Endothelial cell (in vitro differentiated cells): ENCODE data around the gene ZNF8. TPM values are rescaled to one million over a fixed set of nuclear protein-coding genes. Genes with fewer than 3 reads are reported as not detected.

Source experiments
- DNase-seq: peaks from one replicate; pipeline ENCODE4 v3.0.0; 2021; ENCODE audit warnings: low spot score
- H3K27ac Mint-ChIP-seq: one replicate; pipeline ENCODE4 v1.8.0; 2021; ENCODE audit warnings: mixed read lengths, inconsistent platforms; ENCODE audit not compliant: unreplicated experiment
- H3K27me3 Mint-ChIP-seq: one replicate; pipeline ENCODE4 v1.8.0; 2021; ENCODE audit warnings: mild to moderate bottlenecking, moderate library complexity, mixed read lengths, inconsistent platforms; ENCODE audit not compliant: unreplicated experiment
- H3K36me3 Mint-ChIP-seq: one replicate; pipeline ENCODE4 v1.8.0; 2021; ENCODE audit warnings: mild to moderate bottlenecking, low read depth, mixed read lengths, inconsistent platforms; ENCODE audit not compliant: unreplicated experiment
- H3K4me1 Mint-ChIP-seq: one replicate; pipeline ENCODE4 v1.8.0; 2021; ENCODE audit warnings: mild to moderate bottlenecking, mixed read lengths, inconsistent platforms; ENCODE audit not compliant: unreplicated experiment
- H3K4me3 Mint-ChIP-seq: one replicate; pipeline ENCODE4 v1.8.0; 2021; ENCODE audit warnings: mild to moderate bottlenecking, mixed read lengths, inconsistent platforms; ENCODE audit not compliant: unreplicated experiment
- H3K9me3 Mint-ChIP-seq: one replicate; pipeline ENCODE4 v1.8.0; 2021; ENCODE audit warnings: mixed read lengths, inconsistent platforms; ENCODE audit not compliant: unreplicated experiment
- total RNA-seq: library from RNA; stranded (reverse); fragmentation: NEBNext Ultra II Directional; extraction: Animal tissue kit (Norgen Biotek cat#: 25700); gene quantifications from one replicate; pipeline ENCODE4 v1.2.1, GENCODE V29; 2021; ENCODE audit not compliant: unreplicated experiment
- TF ChIP-seq, protein P1 (sequence below): fragments of 200-600 bp; sonication (generic); IDR thresholded peaks from one replicate; pipeline ENCODE4 v1.5.0; 2021; ENCODE audit warnings: antibody characterized with exemption; ENCODE audit not compliant: unreplicated experiment

ZNF8 gene
- total RNA-seq, 1 donor from 2014 or later: 11.2 TPM

DNA sequence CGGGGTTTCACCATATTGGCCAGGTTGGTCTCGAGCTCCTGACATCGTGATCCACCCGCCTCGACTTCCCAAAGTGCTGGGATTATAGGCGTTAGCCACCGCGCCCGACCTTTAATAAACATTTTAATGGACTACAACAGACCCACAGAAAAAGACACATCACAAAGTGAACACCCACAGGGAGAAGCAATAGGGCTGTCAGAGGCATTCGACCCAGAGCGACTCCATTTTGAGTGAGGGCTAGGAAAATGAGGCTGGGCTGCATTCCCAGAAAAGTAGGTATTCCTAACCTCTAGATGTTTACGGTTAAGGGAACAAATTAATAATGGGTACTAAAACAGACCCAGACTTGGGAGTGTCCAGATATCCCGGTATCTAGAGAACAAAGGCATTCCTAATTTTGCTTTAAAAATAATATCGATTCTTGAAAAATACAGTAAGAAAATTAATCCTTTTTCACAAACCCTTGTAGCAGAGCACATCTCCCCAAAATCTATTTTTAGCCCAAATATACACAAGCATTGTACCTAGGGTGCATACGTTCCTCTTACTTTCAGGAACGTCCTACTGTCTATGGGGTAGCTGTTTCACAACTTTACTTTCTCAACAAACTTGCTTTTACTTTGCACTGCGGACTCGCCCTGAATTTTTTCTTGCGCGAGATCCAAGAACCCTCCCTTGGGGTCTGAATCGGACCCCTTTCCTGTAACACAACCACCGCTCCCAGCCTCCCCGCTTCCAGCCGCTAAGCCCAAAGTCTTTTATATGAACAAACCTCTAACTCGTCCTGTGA is 811 bp upstream of the ZNF8 start:
- Mint-ChIP-seq H3K27ac (peak overlapping the region; percentile 85), H3K9me3 (no peaks in the 10 kb centered on the region)

DNA sequence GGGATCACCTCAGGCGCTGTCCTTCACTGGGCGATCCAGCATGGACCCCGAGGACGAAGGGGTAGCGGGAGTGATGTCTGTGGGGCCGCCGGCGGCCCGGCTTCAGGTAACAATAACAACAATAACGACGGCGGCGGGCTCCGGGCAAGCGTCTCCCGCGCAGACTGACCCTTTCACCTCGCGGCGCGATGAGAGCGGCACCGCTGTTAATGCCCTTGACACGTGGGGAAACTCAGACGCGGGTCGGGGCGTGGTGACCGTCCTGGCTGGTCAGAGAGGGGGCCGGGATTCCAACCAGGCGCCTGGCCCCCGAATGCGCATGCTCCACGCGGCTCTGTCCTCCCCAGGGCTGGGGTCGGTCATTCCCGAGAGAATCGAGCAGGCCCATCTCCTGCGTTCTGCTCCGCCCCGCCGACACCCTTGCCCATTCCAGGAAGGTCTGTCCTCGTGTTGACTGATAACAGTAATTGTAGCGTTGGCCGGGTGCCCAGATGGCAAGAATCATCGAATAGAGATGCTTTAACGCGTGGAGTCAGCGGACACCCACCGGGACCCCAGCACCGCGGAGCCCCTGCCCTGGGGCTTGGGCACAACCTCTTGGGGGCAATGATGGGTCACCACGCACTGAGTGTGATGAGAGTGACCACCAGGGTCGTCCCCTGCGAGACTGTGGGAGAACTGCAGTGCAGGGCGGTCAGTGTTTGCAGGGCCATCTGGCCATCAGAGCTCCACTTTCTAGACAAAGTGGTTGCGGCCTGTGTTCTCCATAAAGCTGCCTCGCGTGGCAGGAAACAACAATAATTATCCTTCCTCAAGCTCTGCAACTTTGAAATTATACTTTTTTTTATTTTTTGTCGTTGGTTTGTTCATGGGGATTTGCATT is 528 bp downstream of the ZNF8 start:
- peak overlapping the region; percentile 97 for H3K4me3 Mint-ChIP-seq
- H3K4me1 Mint-ChIP-seq: peaks cover 14% of the 10 kb centered on the region
- H3K9me3 Mint-ChIP-seq: no peaks in the 10 kb centered on the region
- H3K36me3 Mint-ChIP-seq: peaks cover 21% of the 10 kb centered on the region
- H3K27ac Mint-ChIP-seq: peak overlapping the region; percentile 85
- DNase-seq: peak; percentile 76
- TF ChIP-seq, protein P1, sequence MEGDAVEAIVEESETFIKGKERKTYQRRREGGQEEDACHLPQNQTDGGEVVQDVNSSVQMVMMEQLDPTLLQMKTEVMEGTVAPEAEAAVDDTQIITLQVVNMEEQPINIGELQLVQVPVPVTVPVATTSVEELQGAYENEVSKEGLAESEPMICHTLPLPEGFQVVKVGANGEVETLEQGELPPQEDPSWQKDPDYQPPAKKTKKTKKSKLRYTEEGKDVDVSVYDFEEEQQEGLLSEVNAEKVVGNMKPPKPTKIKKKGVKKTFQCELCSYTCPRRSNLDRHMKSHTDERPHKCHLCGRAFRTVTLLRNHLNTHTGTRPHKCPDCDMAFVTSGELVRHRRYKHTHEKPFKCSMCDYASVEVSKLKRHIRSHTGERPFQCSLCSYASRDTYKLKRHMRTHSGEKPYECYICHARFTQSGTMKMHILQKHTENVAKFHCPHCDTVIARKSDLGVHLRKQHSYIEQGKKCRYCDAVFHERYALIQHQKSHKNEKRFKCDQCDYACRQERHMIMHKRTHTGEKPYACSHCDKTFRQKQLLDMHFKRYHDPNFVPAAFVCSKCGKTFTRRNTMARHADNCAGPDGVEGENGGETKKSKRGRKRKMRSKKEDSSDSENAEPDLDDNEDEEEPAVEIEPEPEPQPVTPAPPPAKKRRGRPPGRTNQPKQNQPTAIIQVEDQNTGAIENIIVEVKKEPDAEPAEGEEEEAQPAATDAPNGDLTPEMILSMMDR: no peak
- peaks cover 11% of the 10 kb centered on the region for H3K27me3 Mint-ChIP-seq

More for the DNA sequence above, 811 bp upstream of the ZNF8 start:
- Mint-ChIP-seq H3K4me3 (peak overlapping the region; percentile 97), H3K27me3 (peaks cover 11% of the 10 kb centered on the region), H3K4me1 (peaks cover 14% of the 10 kb centered on the region), H3K36me3 (peaks cover 23% of the 10 kb centered on the region)
- TF ChIP-seq, protein P1: no peak
- DNase-seq: no peak

DNA sequence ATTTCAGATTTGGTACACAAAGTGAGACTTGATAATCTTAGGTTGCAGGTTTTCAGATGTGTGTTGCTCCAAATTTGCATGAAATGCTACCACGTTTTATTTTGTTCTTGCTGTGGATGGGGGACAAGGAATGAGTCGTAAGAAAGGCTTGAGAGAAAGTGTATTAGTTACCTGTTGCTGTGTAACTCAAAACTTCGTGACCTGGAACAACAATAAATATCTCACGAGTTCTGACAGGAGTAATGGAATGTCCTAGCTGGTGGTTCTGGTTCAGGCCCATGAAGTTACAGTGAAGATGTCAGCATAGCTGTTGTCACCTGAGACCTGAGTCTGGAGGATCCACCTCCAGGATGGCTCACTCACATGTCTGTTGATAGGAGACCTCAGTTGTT is 1.2 kb downstream of the ZNF8 start:
- Mint-ChIP-seq H3K9me3 (no peaks in the 10 kb centered on the region), H3K36me3 (peaks cover 15% of the 10 kb centered on the region), H3K4me3 (peak overlapping the region; percentile 97), H3K27ac (peak overlapping the region; percentile 15), H3K27me3 (peaks cover 11% of the 10 kb centered on the region), H3K4me1 (peaks cover 14% of the 10 kb centered on the region)
- TF ChIP-seq, protein P1: no peak
- no peak for DNase-seq

DNA sequence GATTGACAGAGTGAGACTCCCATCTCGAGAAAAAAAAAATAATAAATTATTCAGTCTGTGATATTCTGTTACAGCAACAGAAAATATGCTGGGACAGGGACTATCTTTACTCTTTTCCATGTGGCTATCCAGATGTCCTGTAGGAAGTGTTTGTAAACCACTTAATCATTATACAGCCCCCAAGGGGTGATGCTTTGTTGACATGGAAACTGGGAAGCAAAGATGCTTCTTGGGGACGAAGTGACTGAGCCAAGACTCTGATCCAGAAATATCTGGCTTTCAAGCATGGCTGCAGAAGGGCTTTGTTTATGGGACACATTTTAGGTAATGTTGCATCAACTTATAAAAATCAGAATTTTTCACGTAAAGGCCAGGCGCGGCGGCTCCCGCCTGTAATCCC is 5.4 kb downstream of the ZNF8 start:
- H3K27ac Mint-ChIP-seq: no peak overlapping the region
- H3K4me3 Mint-ChIP-seq: no peak overlapping the region
- TF ChIP-seq, protein P1: no peak
- H3K4me1 Mint-ChIP-seq: peaks cover 14% of the 10 kb centered on the region
- peaks cover 4% of the 10 kb centered on the region for H3K27me3 Mint-ChIP-seq
- no peak for DNase-seq
- H3K9me3 Mint-ChIP-seq: no peaks in the 10 kb centered on the region
- H3K36me3 Mint-ChIP-seq: peaks cover 39% of the 10 kb centered on the region
